RCC 7860 (cell line): ENCODE measurements around the gene CLCN6.
A peak's percentile ranks its signal among the peaks of the same experiment; 100 is the strongest.

Experiments
- DNase-seq: peaks from one replicate; pipeline ENCODE4 v3.0.0-alpha.2; 2015; ENCODE audit warnings: low spot score
- FAIRE-seq: peaks from 2 replicates; lab custom pipeline; 2012; peaks lifted over from hg19 to GRCh38; lab: Jason Lieb, UNC

CLCN6 gene

GRCh38 chr1:11847667-11848372, 41.8 kb downstream of the CLCN6 start, which contains the start of gene NPPA:
TSS of gene NPPA (minus strand) at chr1:11847783. CDS start at chr1:11847684, 99 bp downstream.
- no peak for FAIRE-seq
- no peak for DNase-seq

- FAIRE-seq (no peak), DNase-seq (no peak)
These were observed 42.3 kb downstream of the CLCN6 start for GRCh38 chr1:11848373-11848700.

GRCh38 chr1:11850156-11850555, 44.2 kb downstream of the CLCN6 start:
- no peak for FAIRE-seq
- no peak for DNase-seq

- no peak for FAIRE-seq
These were observed 45.2 kb downstream of the CLCN6 start for GRCh38 chr1:11851180-11851579.

GRCh38 chr1:11854519-11854918, 48.5 kb downstream of the CLCN6 start:
- DNase-seq (no peak), FAIRE-seq (no peak)

More at GRCh38 chr1:11851180-11851579, 45.2 kb downstream of the CLCN6 start:
- DNase-seq: no peak

GRCh38 chr1:11855430-11855829, 49.4 kb downstream of the CLCN6 start:
- FAIRE-seq: no peak
- DNase-seq: no peak

GRCh38 chr1:11856698-11857097, 50.7 kb downstream of the CLCN6 start:
- DNase-seq (no peak), FAIRE-seq (no peak)

- DNase-seq (no peak), FAIRE-seq (no peak)
These were observed 51.3 kb downstream of the CLCN6 start for GRCh38 chr1:11857164-11857851.

GRCh38 chr1:11858158-11858557, 52.2 kb downstream of the CLCN6 start:
- FAIRE-seq (no peak), DNase-seq (no peak)

- no peak for DNase-seq
- no peak for FAIRE-seq
These were observed 52.6 kb downstream of the CLCN6 start, which contains the start of gene NPPB for GRCh38 chr1:11858613-11858967. TSS of gene NPPB (minus strand) at chr1:11858945. CDS start at chr1:11858833, 112 bp downstream.

- FAIRE-seq (no peak), DNase-seq (peak; percentile 40)
These were observed 53.2 kb downstream of the CLCN6 start for GRCh38 chr1:11858968-11859871.

GRCh38 chr1:11860083-11860482, 54.1 kb downstream of the CLCN6 start:
- DNase-seq (no peak), FAIRE-seq (no peak)

GRCh38 chr1:11860587-11860986, 54.6 kb downstream of the CLCN6 start:
- FAIRE-seq (no peak), DNase-seq (no peak)

GRCh38 chr1:11862890-11863289, 56.9 kb downstream of the CLCN6 start:
- DNase-seq: peak; percentile 8
- FAIRE-seq: no peak

- no peak for FAIRE-seq
- no peak for DNase-seq
These were observed 62.5 kb downstream of the CLCN6 start for GRCh38 chr1:11868331-11868980.

- FAIRE-seq (no peak), DNase-seq (no peak)
These were observed 63.1 kb downstream of the CLCN6 start for GRCh38 chr1:11869104-11869503.

- DNase-seq (no peak), FAIRE-seq (no peak)
These were observed 63.7 kb downstream of the CLCN6 start for GRCh38 chr1:11869650-11870207.

- FAIRE-seq: no peak
These were observed 66.6 kb downstream of the CLCN6 start for GRCh38 chr1:11872545-11872944.

GRCh38 chr1:11873395-11874257, 67.6 kb downstream of the CLCN6 start:
- DNase-seq (no peak), FAIRE-seq (no peak)

More at GRCh38 chr1:11872545-11872944, 66.6 kb downstream of the CLCN6 start:
- DNase-seq: no peak

GRCh38 chr1:11874258-11874562, 68.2 kb downstream of the CLCN6 start:
- FAIRE-seq (no peak), DNase-seq (no peak)
